Upper lobe of left lung (tissue), 4 donors: Measurements from ENCODE around the gene LDB2.

Experiments
- EP300 ChIP-seq, 4 donors: sonication (generic); formaldehyde crosslinking; IDR thresholded peaks; one replicate each; pipeline ENCODE4 v1.5.1; 2017; ENCODE audit warnings: antibody characterized with exemption in 4 of 4, control low read depth in 2 of 4
- POLR2AphosphoS5 ChIP-seq, 2 donors: sonication (generic); formaldehyde crosslinking; IDR thresholded peaks; one replicate each; pipeline ENCODE4 v1.5.1; 2017; ENCODE audit warnings: antibody characterized with exemption in 2 of 2
- TF ChIP-seq, protein P1 (sequence below), 6 experiments: fragments of 450-650 bp in 4 of 6; fragments of 200-600 bp in 2 of 6; sonication (generic) in 2 of 6; IDR thresholded peaks; one replicate each; pipeline ENCODE4 v1.5.1; 2016 to 2019; ENCODE audit warnings: antibody characterized with exemption in 6 of 6

DNA sequence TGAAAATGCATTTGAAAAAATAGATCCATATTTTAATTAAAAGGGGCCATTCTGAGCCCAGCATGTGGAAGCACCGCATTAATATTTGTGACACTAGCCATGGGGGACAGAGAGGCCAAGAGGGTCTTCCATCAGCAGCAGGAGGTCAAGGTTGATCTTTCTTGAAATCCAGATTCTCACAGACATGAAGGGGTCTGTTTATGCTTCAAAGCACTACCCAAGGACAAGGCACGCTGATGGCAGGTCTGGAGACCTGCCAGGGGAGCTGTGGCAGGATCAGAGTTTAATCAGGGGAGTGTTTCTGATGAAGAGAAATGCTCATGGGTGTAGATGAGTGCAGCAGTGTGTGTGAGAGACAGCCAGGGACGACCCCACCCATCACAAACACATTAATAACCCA lies 243.3 kb downstream of the LDB2 start:
- TF ChIP-seq, protein P1, sequence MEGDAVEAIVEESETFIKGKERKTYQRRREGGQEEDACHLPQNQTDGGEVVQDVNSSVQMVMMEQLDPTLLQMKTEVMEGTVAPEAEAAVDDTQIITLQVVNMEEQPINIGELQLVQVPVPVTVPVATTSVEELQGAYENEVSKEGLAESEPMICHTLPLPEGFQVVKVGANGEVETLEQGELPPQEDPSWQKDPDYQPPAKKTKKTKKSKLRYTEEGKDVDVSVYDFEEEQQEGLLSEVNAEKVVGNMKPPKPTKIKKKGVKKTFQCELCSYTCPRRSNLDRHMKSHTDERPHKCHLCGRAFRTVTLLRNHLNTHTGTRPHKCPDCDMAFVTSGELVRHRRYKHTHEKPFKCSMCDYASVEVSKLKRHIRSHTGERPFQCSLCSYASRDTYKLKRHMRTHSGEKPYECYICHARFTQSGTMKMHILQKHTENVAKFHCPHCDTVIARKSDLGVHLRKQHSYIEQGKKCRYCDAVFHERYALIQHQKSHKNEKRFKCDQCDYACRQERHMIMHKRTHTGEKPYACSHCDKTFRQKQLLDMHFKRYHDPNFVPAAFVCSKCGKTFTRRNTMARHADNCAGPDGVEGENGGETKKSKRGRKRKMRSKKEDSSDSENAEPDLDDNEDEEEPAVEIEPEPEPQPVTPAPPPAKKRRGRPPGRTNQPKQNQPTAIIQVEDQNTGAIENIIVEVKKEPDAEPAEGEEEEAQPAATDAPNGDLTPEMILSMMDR (IDR thresholded peaks at IDR 0.05): no peak
- TF ChIP-seq POLR2AphosphoS5 (IDR thresholded peaks at IDR 0.05) (no peak), EP300 (IDR thresholded peaks at IDR 0.05) (no peak)
